Stimulated activated CD8-positive, alpha-beta memory T cell treated with anti-CD3 and anti-CD28 coated beads, Interleukin-12 subunit alpha, Interleukin-12 subunit beta, amount 100 ng/mL, for 24 hours (primary cell): ENCODE results near the gene CLEC10A.
"Not testable (repeated sequence)": the region's sequence is repeated elsewhere in the genome, so short reads cannot be mapped to it uniquely, and the experiment has no call there.

ENCODE experiments used
- DNase-seq: peaks from one replicate; pipeline ENCODE4 v3.0.0-alpha.2; 2020; ENCODE audit errors: extremely low read depth

CLEC10A gene

DNA sequence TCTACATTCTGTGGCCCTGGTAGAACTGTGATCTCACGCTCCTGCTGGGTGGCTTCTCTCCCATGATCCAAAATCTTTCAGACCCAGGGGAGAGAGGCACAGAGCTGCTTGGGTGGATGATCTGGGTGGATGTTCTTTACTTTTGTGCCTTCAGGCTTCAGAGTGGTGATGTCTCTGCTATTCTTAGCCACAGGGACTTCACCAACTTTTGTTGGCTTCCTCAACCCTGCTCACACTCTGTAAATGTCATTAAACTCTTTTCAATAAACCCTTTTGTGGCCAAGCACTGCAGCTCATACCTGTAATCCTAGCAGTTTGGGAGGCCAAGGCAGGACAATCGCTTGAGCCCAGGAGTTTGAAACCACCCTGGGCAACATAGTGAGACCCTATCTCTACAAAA lies 7.6 kb downstream of the CLEC10A start:
- no peak for DNase-seq

DNA sequence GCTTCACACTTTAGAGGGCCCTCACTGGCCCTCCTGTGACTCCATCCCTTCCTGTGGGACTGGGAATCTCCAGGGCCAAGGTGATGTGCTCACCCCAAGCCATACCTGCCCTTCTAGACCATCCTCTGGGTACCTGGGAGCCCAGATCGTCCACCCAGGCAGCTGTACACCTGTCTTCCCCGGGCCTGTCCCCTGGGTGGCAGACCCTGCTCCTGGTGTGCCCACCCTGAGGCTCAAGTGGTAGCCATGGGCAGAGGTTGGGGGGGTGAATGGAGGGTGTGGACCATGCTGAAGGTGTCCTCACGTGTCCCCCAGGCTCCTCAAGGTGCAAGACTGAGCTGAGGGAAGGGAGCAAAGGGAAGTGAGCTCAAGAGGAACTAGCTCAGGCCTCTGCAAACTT lies 9.3 kb downstream of the CLEC10A start:
- DNase-seq: no peak

DNA sequence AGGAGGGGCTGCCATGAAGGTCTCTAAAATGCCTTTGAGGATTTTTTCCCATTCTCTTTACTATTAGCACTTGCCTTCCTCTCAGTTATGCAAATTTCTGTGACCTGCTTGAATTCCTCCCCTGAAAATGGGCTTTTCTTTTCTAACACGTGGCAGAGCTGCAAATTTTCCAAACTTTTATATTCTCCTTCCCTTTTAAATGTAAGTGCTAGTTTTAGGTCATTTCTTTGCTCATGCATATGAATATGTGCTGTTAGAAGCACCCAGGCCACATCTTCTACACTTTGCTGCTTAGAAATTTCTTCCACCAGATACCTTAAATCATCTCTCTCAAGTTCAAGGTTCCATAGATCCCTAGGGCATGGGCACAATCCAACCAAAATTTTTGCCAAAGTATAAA lies 11.8 kb downstream of the CLEC10A start:
- DNase-seq: no peak

DNA sequence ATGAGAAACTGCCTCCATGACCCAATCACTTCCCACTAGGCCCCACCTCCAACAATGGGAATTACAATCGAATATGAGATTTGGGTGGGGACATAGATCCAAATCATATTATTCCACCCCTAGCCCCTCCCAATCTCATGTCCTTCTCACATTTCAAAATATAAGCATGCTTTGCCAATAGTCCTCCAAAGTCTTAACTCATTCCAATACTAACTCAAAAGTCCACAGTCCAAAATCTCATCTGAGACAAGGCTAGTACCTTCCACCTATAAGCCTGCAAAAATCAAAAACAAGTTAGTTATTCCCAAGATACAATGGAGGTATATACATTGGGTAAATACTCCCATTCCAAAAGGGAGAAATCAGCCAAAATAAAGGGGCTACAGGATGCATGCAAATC lies 12.9 kb downstream of the CLEC10A start:
- no peak for DNase-seq

DNA sequence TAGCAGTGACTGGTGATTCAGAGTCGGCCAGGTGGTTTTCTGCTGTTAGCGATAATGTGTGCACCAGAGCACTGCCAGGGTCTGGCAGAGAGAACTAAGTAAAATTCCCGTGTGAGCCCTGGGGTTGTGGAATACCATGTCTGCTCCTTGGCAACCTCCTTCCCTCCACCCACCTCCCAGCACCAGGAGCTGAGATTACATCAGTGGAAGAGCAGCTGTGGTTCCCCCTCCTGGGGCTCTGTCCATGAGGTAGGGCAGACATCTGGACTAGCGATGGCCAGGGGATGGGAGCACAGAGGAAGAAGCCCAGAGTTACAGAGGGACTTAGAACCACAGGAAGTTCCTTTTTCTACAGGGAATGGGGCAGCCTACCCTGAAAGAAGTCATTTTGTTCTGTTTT lies 15.8 kb downstream of the CLEC10A start:
- no peak for DNase-seq

DNA sequence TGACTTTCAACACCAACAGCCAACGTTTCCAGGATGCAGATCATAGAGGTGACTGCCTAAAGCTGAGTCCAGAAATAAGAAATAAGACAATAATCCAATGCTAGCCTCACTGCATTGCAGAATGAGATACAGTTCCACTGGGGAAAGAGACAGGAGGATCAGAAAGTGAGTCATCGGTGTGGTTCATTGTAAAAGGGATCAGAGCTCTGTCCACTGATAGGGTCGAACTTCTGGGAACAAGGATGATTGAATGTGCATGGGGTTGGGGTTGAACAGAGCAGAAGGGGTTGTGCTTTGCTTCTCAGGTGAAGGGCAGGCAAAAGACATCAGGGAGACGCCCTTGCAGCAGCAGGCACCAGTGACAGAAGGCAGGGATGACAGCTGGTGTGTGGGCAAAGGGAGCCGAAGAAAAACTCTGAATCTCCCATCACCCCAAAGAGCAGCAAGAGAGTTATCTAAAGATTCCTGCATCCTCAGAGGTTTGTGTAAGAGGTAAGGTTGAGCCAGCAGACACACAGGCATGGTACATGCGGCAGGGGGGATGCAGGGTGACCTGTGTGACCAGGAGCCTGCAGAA lies 16.4 kb downstream of the CLEC10A start:
- no peak for DNase-seq

DNA sequence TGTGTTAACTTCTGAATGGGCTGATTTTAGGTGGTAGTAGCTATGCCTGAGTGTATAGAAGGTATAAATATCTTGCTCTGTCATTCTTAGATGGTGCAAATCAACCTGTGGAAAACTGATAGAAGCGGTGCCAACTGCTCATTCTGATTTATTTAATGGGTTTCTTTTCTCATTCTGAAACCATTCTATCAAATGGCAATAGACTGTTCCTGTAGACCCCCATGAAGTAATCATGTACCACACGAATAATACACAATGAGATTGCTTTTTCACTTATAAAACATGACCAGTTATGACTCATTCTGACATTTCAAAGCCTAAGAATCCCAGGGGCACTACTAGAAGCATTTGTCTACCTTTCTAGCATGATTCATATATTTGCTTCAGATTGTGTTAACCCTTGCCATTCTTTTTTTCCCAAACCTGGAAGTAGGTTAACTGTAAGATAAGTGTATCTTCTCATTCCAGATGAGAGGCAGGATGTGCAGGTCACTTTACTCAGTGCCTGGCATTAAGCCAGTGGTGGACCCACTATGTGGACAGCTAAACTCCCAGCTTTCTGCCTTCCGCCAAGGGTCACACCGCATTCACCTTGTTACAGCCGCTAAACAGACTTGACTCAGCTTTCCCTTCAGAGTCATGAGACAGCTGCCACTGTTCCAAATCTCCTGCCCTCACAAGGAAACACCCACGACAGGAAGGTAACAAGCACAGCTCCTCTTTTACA lies 19.7 kb downstream of the CLEC10A start:
- DNase-seq: no peak

DNA sequence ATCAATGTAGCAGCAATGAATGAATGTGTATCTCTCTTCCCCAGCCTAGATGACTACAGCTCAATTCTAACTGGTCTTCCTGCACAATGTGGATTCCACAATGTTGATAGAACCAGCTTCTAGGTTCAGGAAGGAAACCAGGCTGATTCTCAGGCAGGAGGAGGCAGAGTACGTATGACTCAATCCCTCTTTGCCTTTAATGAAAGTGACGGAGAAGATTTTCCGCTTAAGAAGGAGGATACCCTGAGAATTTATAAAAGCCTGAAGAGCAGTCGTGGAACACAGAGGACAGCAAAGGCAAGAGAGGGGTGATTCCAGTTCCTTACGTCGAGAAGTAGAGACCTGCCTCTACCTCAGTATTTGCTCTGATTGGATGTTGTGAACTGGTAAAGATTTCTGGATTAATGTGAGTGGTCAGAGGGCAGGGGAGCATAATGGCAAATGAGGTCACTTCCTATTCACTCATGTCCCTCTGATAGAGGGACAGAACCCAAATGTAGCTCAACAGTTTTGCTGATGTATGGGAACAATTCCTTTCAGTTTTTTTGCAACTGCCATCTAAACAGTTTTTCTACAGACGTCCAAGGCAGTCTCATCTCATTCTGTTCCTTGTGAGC lies 21.1 kb downstream of the CLEC10A start:
- DNase-seq: no peak

DNA sequence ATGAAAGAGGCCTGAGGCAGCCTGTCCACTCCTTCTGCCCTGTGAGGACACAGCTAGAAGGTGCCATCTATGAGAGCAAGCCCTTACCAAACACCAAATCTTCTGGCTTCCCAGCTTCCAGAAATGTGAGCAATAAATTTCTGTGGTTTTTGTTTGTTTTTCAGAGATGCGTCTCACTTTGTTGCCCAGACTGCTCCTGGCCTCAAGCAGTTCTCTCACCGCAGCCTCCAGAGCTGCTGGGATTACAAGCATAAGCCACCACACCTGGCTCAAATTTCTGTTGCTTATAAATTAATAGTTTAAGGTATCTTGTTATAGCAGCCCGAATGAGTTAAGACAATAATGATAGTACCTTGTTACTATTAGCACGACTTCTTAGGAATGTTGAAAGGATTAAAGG lies 23.7 kb downstream of the CLEC10A start:
- no peak for DNase-seq

DNA sequence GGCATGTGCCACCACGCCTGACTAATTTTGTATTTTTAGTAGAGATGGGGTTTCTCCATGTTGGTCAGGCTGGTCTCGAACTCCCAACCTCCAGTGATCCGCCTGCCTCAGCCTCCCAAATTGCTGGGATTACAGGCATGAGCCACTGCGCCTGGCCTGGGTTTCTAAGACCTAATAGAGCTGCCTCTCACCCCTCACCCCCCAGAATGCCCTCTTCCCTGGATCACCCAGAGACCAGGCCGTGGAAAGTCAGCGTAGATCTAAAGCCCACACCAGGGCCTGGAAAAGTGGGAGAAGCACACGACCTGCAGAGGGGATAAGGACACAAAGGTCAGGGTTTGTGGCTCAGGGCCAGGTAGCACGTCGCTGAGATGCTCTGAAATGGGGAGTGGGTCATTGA lies 29.5 kb downstream of the CLEC10A start:
- DNase-seq: not testable (repeated sequence)

DNA sequence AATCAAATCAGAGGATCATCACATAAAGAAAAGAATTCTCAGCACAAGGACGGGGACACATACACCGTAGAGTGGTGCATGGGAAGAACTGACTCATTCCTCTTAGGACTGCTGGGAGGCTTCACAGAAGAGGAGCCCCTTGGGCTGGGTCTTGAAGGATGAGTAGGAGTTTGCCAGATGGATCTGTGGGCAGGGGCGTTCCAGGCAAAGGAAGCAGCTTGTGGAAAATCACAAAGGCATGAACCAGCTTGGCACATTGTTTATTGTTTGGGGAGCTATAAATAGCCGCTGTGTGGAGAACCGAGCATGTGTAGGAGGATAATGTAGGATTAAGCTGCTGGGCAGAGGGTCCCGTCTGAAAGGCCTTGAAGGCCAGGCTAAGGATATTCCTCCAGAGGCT lies 31.1 kb downstream of the CLEC10A start:
- no peak for DNase-seq

DNA sequence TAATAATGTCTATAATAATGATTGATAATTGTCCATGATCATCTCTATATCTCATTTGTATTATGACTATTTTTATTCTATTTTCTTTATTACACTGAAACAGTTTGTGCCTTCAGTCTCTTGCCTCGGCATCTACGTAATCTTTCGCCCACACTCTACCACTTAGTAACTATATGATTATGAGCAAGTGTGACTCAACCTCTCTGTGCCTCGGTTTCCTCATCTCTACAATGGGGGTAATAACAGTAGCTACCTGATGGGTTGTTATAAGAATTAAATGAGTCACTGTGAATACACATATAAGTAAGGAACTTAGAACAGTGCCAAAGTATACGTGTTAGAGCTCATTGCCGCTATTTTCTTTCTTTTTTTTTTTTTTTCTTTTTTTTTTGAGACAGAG lies 32.5 kb downstream of the CLEC10A start:
- DNase-seq: no peak

DNA sequence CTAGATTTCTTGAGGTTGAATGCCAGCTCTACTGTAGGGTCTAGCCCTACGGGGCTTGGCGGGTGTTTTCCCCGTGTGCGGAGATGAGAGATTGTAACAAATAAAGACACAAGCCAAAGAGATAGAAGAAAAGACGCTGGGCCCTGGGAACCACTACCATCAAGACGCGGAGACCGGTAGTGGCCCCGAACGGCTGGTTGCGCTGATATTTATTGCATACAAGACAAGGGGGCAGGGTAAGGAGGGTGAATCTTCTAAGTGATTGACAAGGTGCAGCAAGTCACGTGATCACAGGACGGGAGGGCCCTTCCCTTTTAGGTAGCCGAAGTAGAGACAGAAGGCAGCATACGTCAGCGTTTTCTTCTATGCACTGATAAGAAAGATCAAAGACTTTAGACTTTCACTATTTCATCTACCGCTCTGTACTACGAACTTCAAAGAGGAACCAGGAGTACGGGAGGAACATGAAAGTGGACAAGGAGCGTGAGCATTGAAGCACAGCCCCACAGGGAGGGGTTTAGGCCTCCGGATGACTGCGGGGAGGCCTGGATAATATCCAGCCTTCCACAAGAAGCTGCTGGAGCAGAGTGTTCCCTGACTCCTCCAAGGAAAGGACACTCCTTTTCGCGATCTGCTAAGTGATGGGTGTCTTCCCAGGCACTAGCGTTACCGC lies 33.2 kb downstream of the CLEC10A start:
- not testable (repeated sequence) for DNase-seq

DNA sequence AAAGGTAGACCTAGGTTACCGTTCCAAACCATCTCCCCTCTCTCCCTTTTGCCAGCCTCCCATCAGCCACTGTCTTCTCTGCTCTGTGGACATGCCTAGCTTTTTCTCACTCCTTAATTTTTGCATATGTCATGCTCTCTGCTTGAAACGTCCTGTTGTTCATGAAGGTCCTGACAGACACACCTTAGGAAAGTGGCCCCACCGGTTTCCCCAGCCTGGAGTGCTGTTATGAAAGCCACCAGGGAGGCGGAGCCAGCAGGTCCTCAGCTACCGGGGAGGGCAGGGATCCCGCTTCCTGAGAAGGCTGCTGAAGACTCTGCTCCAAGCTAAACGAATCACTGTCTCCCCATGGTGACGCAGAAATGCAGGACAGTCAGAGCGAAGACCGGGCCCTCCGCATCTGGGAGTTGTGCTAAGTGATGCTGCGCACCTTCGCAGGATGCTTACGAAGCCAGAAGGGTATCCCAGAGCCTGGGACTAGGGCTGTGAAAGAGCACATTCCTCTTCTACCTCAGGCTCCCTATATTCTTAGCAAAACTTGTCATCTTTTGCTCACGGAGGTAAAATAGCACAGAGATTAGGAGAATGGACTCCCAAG lies 33.8 kb downstream of the CLEC10A start:
- DNase-seq: no peak

DNA sequence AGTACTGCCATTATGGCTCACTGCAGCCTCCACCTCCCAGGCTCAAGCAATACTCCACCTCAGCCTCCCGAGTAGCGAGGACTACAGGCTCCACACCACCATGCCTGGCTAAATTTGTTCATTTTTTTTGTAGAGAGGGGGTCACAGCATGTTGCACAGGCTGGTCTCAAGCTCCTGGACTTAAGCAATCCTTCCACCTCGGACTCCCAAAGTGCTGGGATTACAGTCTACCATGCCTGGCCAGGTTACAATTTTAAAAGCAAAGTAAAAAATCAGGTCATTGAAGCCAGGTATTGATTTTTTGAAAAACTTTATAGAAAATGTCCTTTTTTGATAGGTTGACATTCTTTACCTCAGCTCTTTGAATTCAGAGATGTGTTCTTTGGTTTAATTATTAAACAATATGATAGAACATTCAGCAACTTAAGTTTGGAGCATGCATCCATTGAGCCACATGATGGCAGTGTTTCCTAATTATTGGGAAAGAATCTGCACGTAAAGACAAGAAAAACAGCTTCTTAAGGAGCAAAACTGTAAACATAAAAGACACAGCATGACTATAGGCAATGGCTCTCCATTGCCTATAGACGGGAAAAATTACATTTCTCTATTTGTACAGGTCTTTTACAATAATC lies 34.4 kb downstream of the CLEC10A start:
- DNase-seq: no peak

DNA sequence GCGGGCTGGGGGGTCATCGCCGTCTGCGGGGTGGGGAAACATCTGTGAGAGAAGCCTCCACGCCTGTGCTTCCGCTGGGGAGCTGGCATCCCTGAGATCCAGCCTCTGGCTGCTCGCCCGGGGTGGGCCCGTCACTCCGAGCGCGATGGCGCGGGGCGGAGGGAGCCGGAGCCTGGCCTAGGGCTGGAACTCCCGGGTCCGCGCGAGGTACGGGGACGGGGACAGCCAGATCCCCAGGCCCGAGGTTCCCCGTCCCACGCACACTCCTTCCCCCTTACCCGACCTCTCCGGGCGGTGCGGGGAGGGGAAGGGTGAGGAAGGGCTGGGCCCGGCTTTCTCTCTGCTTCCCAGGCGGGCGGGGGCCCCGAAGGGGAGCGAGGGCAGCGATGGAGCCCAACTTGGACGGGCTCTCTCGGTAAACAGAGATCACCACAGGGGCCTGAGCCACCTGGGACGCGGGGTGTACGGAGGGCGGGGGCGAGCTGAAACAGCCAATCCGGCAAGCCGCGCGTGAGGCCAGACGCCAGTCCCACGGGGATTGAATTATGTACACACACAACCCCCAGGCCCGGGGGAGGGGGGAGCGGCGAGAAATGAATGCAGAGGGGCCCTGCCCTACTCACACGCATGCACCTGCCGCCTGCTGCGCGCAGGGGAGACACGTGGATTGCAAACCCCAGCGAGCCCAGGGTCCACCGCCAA lies 36.4 kb downstream of the CLEC10A start, which contains the start of gene SLC16A11:
SLC16A11 (minus strand) TSS at position 596 of the 702 bp plus-strand sequence; CDS start at position 17, 579 bp downstream.
- DNase-seq: no peak

DNA sequence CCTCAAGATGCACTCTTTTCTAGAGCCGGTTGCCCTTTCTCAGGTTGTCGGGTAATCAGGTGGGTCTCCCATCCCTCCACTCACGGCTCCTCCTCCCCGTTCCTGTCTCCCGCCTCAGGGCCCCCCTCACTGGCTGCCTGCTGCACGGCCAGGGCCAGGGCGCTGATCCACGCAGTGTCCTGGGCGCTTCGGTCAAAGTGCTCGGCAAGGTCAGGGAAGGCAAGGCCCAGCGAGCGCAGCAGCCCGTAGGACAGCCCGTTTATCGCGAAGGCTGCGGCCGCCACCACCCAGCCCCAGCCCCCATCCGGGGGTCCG lies 36.9 kb downstream of the CLEC10A start:
- DNase-seq: no peak

DNA sequence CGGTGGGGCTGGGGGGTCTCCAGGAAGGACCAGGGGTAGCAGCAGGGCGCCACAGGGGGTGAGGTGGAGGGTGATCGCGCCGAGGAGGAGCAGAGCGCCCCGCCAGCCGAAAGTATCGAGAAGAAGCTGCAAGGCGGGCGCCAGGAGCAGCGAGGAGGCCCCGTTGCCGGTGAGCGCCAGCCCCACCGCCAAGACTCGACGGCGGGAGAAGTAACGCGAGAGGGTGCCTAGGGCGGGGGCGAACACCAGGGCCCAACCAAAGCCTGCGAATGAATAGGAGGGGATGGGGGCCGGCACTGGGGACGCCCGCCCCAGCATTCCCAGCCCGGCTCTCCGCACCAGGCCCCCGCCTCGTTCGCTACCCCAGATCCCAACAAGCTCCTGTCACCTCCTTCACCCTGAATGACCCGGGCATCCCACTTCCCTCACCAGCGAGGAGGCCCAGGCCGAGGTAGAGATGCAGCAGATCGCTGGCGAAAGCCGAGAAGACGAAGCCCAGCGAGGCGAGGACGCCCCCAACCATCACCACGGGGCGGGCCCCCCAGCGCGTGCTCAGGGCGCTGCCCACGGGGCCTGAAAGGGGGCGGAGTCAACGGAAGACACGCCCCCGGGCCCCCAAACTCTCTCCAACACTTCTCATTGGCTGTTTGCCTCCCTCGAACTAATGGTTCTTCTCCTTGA lies 37.4 kb downstream of the CLEC10A start:
- no peak for DNase-seq

DNA sequence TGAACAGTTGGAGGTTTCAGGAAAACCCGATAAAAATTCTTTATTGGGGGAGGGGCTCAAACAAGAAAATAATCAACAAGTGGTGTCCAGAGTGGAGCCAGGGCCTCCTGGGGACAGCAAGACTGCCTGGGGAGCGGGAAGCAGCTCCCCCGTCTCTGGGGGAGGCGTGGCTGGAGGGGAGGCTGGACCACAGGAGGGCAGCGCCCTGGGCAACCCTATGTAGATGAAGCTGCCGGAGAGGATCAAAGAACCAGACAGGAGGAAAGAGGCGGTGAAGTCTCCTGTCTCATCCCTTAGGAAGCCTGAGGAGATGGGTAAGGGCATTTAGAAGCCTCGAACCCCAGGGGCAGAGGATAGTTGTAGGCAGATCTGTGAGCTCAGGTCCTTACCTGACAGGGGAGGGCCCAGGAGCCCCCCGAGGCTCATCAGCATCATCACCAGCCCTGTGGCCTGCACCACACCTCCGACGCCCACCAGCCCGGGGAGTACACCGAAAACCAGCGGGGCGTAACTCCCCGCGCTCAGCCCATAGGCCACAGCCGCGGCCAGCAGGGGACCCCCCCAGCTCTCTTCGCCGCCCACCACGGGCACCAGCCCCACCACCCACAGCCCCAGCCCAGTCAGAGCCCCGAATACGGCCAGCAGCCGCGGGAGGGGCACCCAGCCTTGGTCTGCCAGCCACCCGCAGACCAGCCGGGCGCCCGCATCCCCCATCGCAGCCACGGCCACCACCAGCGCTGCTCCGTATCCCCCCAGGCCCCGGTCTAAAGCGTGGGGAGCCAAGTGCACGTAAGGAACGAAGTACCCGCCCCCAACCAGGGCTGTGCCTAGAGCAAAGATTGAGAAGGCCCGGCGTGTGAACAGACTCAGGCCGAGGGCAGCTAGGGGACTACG lies 38.2 kb downstream of the CLEC10A start:
- no peak for DNase-seq

DNA sequence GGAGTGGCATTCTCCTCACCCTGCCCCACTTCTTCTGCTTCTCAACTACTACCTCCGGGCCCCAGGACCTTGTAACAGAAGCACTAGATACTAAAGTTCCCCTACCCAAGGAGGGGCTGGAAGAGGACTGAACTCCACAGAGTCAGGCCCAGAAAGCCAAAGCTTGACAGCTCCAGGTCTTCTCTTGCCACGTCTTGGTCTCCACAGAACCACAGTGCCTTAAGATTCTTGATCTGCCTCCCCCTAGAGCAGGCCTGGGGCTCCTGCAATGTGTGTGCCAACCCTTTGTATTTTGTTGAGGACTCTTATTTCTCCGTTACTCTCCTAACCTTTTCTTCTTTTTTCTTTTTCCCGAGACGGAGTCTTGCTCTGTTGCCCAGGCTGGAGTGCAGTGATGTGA lies 40.2 kb downstream of the CLEC10A start:
- DNase-seq: no peak
